ENCODE data around the gene HOXD1.

The HOXD1 gene

GRCh38 chr2:176155356-176156044 is 33.0 kb upstream of the HOXD1 start:
- TF ChIP-seq, protein P1, sequence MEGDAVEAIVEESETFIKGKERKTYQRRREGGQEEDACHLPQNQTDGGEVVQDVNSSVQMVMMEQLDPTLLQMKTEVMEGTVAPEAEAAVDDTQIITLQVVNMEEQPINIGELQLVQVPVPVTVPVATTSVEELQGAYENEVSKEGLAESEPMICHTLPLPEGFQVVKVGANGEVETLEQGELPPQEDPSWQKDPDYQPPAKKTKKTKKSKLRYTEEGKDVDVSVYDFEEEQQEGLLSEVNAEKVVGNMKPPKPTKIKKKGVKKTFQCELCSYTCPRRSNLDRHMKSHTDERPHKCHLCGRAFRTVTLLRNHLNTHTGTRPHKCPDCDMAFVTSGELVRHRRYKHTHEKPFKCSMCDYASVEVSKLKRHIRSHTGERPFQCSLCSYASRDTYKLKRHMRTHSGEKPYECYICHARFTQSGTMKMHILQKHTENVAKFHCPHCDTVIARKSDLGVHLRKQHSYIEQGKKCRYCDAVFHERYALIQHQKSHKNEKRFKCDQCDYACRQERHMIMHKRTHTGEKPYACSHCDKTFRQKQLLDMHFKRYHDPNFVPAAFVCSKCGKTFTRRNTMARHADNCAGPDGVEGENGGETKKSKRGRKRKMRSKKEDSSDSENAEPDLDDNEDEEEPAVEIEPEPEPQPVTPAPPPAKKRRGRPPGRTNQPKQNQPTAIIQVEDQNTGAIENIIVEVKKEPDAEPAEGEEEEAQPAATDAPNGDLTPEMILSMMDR (IDR thresholded peaks at IDR 0.05): no peak
- TF ChIP-seq ZFX (IDR thresholded peaks at IDR 0.05; ENCODE audit: borderline replicate concordance): no peak
- no peak overlapping the region for H3K27ac ChIP-seq

GRCh38 chr2:176156301-176156806 is 32.1 kb upstream of the HOXD1 start:
- TF ChIP-seq ZFX (IDR thresholded peaks at IDR 0.05; ENCODE audit: borderline replicate concordance): no peak
- TF ChIP-seq, protein P1 (IDR thresholded peaks at IDR 0.05): no peak
- no peak overlapping the region for H3K27ac ChIP-seq

DNA sequence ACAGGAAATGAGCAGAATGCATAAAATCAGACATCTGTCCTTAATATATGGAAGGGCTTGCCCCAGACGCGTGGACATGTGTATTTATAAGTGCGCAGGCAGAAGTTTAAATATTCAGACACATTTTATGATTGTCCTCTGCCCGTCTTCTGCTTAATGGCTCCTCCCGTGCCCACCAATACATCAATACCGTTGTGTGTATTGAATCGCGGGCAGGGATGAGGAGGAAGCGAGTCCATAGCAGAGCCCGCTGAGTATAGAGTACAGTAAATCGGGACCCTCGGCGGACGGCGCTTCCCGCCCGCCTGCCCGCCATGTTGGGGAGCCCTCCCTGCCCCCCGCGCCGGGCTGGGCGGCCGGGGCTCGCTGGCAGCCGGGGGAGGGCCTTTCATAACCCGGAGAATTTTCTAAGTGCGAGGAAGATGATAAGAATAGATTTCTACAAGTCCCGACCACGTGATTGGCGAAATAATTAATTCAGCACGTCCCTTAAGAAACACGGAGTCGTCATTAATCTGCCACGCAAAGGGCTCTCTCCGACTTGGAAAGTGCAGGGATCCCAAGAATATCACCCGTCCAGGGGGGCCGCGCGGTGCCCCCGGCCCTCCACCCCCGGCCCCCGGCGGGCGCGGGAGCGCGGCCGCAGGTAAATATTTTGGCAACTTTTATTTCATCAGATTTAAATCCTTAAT is 31.5 kb upstream of the HOXD1 start, which contains the start of gene HOXD3:
TSS of gene HOXD3 (plus strand) at position 501 of the 692 bp plus-strand sequence. CDS start 11,808 bp downstream, outside the sequence.
- TF ChIP-seq, protein P1 (IDR thresholded peaks at IDR 0.05): no peak
- TF ChIP-seq ZFX (IDR thresholded peaks at IDR 0.05; ENCODE audit: borderline replicate concordance): no peak
- no peak within 1 kb of the TSS for H3K27ac ChIP-seq

GRCh38 chr2:176157499-176158185 is 30.8 kb upstream of the HOXD1 start:
- no peak overlapping the region for H3K27ac ChIP-seq

DNA sequence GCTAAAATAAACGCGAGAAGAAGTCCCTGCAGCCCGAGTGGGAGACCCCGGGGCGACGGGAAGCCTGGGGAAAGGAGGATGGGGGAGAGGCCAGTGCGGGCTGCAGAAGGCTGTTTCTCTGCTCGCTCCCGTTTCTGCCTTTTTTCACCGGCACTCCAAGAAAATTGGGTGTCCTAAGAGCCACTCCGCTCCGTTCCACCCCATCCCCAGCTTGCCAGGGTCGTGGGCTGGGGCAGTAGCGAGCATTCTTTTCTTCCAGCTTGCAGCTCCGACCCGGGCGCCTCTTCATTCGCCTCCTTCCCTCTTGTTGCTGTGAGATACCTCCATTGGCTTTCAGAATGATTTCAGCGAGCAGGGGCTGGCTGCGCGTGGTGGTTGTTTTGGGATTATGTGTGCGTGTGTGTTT is 30.3 kb upstream of the HOXD1 start:
- TF ChIP-seq ZFX (IDR thresholded peaks at IDR 0.05; ENCODE audit: borderline replicate concordance): no peak
- TF ChIP-seq, protein P1 (IDR thresholded peaks at IDR 0.05): no peak
- no peak overlapping the region for H3K27ac ChIP-seq

More at GRCh38 chr2:176157499-176158185, 30.8 kb upstream of the HOXD1 start:
- TF ChIP-seq ZFX (IDR thresholded peaks at IDR 0.05; ENCODE audit: borderline replicate concordance): no peak
- TF ChIP-seq, protein P1 (IDR thresholded peaks at IDR 0.05): no peak

DNA sequence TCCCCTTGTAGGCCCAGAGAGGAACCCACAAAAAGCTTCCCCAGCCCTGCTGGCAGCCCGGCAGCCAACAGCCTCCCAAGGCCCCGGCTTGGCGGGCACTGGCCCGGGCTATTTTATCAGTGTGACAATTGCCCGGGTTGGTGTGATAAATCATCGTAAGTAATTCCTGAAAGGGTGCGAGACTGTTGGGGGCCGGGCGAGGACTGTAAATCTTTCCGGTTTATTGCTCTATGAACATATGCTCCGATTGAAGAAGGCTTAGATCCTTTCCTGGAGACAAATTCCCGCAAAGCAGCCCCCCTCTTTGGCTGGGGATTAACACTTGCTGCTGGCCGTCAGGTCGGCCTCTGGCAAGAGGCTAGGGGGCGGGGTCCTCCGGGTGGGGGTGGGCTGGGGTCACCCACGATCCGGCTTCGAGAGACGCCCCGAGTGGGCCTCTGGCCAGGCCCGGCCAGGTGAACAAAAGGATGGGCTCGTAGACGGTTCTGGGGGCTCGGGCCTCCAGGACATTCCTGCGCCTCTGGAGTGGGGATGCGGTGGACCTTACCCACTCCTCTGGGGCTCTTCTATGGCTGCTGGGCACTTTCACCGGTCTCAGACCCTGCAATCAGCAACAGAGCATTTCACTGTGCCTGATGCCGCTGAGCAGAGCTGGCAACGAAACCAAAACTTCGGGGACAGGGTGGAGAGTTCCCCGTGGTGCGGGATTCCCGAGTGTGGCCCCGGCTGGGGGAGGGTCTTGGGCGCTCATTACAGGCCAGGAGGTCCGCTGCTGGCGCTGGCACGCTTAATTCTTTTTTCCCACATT is 29.4 kb upstream of the HOXD1 start:
- no peak overlapping the region for H3K27ac ChIP-seq
- no peak for TF ChIP-seq ZFX (IDR thresholded peaks at IDR 0.05; ENCODE audit: borderline replicate concordance)
- TF ChIP-seq, protein P1 (IDR thresholded peaks at IDR 0.05): no peak

Measured in 22Rv1 (cell line).